ENCODE measurements around the gene SLC6A20.
A peak's percentile ranks its signal among the peaks of the same experiment; 100 is the strongest.
"Not testable (repeated sequence)": the region's sequence is repeated elsewhere in the genome, so short reads cannot be mapped to it uniquely, and the experiment has no call there.

SLC6A20 gene

DNA sequence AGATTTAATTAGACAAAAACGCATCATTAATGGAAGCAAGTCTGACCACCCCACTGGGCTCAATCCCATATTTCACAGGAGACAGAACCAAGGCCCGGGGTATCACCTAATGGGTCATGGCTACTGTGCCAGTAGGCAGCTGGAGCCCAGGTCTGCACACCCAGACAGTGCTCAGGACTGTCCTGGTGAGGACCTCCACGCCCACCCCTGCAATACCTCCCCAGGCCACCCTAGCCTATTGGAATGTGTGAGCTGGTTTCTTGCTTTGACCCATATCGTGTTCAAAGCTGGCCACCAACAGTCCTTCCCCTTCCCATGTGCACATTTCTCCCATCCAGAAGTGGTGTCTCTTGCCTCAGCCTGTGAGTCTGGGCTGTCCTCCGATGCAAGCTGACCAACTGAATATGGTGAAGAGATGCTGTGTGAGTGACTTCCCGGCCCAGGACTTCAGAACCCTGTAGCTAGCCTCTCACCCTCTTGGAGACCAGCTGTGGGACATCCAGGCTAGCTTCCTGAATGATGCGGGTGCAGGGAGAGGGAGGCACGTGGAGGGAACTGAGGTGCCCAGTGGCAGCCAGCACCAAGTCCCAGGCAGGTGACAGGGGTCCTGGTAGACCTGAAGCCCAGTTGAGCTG lies 19.1 kb downstream of the SLC6A20 start:
- DNase-seq, result no peak

DNA sequence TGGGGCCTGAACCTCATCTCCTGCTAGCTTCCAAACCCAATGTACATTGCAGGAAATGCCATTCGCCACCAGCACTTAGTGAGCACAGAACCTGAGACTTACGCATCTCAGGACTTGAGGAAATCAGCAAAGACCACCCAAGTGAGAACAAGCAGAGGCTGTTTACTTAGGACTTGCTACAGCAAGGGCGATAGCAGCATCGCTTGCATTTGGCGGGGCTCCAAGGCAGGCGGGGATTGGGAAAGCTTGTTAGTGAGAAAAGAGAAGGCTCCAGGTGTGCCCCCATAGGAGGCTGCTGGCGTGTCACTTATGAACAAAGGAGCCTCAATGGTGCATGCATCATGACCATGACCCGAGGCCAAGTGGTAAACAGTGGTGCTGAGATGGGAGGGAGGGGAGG lies 19.7 kb downstream of the SLC6A20 start:
- DNase-seq, result no peak

DNA sequence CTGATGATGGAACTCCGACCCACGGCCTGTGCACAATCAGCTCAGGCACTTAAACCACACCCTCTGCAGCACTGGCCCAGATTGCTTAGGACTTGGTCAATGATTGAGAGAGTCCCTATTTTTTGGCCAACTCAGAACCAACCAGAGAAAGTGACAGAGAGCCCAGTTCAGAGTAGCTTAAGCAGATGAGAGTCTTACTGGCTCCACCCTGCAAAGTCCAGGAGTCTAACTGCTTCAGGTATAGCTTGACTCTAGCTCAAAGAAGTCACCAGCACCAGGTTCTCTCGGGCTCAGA lies 20.1 kb downstream of the SLC6A20 start:
- no peak for DNase-seq

DNA sequence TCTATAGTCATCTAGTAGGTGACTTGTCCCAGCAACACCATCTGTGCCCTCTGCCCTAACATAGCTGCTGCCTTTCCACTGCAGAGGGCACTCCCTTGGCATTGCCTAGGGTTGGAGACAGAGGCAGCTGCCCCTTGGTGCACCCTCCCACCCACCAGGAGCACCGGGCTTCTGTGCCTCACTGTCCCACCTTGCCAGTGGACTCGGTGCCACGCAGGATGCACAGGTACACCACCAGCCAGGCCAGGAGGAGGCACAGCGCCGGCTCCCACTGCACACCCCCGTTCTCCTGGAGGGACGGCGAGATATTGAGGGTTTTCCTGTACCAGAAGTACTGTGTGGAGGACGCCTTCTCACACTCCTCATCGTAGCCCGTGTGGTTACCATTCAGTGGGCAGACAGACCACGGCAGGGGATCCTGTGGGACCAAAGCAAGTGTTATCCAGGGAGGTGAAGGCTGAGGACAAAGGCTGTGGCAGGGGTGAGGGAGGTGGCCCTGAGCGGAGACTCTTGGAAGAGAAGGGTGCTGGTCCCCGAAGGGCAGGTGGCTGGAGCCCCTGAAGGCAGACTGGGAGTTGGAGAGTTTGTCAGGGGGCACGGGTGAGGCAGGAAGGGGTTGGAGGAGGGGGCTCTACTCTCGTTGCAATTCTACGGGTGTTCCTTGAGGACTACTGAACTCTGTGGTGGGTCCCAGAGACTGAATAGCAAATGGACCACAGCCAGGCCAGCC lies 20.6 kb downstream of the SLC6A20 start:
- DNase-seq, result no peak

DNA sequence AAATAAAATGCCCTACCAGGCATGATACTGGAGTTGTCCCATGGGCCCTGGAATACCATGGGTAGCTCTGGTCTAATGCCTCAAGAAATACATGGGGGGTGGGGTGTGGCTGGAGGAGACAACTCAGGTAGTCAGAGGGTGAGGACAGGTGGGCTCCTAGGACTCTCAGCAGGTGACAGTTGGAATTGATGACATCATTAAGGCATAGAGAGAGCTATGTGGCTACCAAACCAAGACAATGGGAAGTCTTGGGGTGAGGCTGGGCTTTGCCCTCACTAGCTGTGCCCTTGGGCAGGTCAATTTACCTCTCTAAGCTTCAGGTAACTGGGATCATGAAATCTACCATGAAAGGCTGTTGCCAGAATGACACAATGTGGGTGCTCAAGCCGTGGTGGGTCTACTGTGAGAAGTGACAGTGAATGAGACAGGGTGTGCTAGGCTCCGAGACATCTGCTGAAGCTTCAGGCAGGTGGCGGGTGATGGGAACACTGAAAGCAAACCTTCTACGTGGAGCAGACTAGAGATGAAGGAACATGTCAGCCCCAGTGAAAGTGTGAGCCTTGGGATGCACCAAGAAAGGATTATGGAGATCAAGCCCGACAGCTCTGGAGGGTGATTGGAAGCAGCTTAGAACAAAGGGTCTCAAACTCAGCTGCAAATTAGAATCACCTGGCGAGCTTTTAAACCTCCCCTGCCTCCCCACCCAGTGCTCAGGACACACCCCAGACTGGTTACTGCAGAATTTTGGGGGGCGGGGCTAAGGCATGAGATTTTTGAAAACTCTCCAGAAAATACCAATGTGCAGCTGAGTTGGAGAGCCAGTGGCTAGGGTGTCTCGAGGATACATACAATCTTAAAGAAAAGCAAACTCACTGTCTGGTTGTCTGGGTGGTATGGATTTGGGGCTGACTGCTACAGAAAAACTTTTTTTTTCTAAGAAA lies 21.5 kb downstream of the SLC6A20 start:
- no peak for DNase-seq

DNA sequence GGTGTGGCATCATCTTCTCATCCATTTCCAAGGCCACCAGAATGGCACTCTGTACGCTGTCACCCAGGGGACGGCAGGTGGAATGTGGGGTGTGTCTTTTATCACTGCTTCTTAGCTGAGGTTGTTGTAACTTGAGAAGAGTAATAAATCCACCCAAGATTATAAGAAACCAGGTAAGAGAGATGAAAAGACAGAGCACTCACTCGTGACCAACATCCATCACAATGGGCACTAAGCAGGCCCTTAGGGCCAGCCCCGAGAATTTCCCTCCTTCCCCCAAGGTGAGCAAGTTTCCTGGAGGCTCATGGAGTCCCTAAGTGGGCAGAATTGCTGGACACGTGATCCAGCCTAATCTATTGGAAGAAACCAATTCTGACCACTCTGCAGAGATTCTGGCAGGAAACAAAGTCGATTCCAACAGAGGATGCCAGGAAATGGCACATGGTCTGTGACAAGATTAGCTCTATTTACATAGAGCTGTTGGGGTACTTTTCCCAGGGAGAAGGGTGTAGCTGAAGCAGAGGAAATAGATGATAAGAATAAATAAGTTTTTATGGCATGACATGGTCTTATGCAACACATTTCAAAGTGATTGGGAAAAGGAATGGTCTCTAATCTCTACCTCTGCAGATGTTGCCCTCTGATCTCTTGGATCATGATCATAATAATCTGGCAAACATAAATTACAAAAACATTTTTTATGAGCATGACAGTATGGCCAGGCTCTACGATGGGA lies 22.5 kb downstream of the SLC6A20 start:
- no peak for DNase-seq

DNA sequence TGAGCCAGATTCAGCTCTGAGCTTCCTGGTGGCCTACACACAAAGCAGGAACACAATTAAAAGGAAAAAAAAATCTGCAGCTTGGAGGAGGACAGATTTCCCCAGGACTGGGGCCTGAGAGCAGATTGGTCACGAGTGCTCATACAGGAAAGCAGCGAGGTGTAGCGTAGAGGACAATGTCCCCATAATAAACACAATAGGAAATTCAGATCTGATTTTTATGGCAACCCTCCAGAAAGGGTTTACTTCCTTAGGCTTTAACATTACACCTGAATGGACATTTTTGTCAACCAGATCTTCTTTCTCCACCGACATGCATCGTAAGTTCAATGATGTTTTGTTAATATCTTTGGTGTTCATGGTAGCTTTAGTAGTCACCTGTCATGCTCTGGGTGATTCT lies 23.3 kb downstream of the SLC6A20 start:
- DNase-seq, result no peak

DNA sequence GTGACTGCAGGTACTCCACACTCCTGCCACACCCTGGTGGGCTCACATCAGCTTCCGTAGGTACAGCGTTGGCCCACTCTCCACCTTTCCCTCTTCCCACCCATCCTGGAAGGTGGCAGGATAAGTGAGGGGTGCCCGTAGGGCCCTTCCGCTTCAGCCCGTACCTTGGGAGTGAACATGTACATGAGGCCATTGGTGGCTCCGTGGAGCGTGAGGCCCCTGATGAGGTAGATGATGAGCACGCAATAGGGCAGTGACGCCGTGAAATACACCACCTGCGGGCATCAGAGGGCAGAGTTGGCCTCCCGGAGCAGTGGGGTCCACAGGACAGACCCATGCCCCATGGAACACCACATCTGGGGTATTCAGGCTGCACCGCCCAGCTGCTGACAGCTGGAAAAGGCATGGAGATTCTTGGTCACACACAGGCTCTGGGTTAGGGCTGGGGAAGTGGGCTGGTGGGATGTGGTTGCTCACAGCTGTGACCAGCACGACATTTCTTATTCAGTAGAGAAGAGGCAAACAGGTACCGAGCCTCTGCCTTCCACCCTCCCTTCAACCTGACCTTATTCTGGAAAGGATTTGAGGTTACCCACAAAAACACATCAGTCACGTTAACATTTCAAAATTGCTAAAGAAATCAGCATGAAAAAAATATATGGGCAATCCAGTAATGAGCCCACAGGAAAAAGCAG lies 23.8 kb downstream of the SLC6A20 start:
- no peak for DNase-seq

DNA sequence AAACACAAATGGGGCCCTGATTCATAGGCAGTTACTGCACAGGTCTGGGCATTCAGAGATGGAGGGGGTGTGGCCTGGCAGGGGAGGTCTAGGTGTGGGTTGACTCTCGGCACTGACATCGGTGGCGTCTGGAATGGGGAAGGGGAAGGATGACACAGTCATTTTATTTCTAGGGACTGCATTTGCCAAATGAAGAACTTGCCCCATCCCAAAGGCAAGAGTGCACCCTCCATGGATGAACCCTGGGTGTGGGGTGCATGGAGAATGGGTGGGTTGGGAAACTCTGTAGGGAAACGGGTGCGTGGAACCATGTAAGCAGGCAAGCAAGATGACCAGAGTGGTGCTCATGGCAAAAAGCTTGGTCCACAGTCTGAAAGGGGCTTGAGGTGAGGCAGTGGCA lies 24.5 kb downstream of the SLC6A20 start:
- no peak for DNase-seq

DNA sequence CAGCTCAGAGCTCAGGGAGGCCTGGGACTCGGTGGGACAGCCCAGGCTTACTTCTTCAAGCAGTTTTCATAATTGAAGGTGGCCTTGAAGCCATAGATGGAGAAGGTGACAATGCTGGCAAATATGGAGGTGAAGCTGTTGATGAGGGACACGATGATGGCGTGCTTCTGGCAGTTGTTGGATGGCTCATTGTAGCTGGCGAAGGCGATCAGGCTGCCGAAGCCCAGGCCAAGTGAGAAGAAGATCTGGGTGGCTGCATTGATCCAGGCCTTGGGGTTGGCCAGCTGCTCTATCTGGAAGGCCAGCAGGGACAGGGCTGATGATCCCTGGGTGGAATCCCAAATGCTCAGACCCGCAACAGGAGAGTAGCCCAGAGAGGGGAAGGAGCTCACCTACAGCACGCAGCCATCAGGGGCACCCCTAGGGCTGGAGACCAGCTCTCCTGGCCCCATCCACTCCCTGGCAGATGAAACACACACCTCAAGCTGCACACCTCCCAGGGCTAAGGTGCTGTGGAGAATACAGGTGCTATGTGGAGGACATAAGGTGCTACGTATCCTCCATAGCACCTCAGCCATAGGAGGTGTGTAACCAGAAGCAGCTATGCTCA lies 25.1 kb downstream of the SLC6A20 start:
- no peak for DNase-seq

DNA sequence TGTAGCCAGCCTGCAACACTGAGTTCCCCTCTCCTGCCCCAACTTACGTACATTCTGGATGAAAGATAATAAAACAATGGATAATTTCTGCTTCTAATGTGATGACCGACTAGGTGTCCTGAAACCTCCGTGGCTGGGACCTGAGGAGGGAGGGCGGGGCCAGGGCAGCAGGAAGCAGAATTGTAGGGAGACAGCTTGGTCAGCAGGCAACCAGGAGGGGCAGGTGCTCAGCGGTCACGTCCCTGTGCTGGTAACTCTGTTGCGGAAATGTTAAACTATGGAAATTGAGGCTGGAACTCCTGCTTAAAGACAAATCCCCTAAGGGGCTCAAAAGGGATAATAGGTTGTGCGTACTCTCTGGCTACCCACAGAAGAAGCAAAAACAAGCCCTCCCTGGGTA lies 30.4 kb downstream of the SLC6A20 start:
- DNase-seq, result no peak

DNA sequence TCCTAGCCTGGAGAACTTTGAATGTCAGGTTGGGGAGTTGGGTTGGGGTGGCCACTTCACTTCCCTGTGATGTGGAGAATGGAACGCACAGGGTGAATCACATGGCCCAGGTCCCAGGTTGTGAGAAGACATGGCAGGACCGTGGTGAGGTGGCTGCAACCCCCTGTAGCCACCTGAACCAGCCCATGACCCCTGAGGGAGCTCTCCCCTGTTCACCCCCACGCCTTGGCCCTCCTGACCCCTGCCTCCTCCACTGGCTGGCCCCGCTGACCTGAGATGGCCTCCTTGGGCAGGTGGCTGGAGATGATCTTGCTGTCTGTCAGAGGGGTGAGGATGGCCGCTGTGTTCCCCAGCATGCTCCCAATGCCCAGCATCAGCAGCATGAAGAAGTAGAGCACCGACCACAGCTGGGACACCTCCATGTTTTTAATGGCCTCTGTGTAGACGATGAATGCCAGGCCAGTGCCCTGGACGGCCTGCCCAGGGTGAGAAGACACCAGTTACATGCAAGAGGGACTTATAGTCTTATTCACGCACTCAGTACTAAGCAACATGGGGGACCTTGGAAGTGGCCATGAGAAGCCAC lies 31.0 kb downstream of the SLC6A20 start:
- no peak for DNase-seq

DNA sequence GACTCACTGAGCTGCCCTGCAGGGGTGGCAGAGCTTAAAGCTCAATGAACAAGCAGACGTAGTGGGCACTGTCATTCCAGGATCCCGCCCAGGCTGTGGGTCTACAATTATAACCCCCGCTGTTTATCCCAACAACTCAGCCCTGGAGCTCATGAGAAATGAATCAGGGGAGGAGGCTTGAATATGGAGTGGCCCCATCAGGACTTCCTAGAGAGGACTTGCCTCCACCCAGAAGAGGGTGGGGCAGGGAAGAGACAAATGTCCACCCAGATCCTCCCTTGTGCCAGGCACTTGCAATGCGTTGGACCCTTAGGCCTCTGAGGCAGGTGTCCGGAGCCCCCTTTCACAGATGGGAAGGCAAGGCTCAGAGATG lies 33.0 kb downstream of the SLC6A20 start:
- no peak for DNase-seq

DNA sequence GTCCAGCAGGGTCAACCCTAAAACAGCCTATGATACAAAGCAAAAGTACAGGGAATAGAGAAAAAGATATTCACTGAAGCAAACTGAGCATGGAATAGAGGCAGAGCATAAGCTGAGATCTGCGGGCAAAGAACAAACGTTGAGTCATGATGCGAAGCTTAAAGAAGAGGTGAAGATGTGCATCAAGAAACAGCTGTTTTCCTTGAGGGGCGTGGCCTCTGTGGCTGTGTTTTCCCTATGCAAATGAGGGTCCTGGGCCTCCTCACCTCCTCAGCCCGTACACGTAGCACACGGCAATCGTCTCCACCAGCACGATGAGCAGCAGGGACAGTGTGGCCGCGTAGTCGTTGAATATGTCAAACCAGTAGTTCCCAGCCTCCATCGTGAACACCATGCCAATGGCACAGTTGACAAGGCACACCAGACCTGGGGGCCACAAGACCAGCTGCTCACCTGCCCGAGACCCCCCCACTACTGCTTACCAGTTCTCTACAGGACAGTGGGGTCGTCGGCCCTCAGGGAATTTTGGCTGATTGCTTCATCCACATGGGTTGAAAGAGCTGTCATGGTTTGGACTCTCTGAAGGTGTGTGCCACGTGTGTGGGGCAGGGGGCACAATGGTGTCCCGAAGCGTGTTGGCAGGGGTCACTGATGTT lies 33.6 kb downstream of the SLC6A20 start:
- no peak for DNase-seq

DNA sequence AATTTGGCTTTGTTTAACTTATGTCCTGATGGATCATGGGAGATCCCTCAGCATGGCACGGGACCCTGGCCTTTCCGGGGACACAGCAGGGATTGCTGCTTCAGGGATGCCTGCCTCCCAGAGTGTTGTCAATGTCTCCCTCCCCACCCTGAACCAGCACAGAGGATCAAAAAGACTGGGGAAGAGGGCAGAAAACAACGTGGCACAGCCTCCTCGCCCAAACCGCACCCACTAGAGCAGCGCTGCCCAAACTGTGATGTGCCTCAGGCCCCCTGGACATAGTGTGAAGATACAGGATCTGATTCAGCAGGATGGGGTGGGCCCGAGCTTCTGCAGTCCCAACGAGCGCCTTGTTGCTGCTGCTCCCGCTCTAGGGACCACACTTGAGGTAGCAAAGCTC lies 34.5 kb downstream of the SLC6A20 start:
- DNase-seq, result no peak

DNA sequence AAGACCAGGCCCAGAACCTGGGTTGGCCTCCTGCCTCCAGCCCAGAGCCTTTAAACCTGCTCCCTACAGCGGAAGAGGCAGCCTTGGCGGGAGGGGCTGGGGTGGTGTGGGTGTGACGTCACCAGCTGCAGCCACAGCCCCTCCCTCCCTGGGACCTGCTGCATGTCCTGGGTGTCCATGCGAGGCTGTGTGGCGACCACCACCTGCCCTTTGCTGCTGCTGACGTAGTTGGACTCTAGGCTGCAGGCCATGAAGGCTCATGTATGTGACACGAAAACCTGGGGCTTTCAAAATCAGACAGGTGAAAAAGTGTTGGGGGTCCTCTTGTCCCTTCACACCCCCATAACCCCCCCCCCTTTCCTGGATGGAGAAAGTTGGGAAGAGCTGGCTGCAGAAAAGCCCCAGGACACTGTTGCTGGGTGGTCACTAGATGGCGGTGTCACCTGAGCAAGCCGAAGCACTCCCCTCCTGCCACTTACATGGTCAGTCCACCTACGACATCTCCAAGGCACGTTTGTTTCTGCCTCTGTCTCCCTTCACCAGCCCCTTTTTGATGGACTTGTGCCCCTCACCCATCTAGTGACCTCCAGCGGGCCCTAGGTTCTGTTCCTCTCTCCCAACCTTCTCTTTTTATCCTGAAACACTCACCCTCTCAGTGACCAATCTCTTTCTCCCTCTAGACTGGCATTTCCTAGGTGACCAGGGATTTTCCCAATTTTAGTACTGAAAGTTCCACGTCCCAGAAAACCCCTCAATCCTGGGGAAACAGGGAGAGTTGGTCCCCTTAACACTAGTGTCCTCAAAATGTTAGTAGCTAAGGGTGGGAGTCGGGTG lies 35.2 kb downstream of the SLC6A20 start:
- DNase-seq, result peak; percentile 60

DNA sequence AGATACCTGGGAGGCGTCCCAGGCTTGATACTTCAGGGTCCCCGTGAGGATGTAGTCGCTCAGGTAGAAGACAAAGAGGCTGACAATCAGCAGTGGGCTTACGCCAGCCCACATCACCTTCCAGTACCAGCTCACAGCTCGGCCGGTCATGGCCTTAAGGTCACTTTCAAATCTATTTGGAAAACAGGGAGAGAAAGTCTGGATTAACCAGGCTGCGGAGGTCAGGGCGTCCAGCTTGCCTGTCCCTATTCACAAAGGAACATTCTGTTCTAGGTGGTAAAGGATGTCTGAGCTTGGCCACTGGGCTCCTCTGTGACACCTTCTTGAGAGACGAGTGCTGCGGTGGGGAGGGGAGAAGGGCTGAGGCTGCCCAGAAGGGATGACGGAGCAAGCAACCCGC lies 36.5 kb downstream of the SLC6A20 start:
- DNase-seq, result no peak

DNA sequence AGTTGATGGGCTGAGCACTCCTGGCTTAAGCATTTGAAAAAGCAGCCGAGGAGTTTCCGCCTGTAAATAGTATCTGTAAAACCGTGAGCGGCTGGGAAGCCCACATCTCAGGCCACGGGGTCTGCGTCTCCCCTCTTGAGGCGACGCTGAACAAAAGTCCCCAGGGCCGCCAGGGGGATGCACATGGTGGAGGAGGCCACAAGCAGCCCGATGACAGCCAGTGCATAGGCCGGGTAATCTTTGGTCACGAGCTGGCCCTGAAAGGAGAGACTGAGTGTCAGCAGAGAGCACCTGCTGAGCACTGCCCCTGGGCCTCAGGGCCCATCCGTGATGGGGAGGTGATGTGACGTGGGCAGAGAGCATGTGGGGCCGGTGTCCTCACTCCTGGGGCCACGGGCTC lies 37.5 kb downstream of the SLC6A20 start:
- DNase-seq, result no peak

DNA sequence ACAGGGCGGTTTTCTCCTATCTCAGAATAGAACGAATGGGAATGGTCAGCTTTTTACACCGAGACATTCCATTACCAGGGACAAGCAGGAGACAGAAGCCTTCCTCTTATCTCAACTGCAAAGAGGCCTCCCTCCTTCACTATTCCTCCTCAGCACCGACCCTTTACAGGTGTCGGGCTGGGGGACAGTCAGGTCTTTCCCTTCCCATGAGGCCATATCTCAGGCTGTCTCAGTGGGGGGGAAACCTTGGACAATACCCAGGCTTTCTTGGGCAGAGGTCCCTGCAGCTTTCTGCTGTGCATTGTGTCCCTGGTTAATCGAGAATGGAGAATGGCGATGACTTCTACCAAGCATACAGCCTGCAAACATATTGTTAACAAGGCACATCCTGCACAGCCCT lies 39.2 kb downstream of the SLC6A20 start:
- not testable (repeated sequence) for DNase-seq

DNA sequence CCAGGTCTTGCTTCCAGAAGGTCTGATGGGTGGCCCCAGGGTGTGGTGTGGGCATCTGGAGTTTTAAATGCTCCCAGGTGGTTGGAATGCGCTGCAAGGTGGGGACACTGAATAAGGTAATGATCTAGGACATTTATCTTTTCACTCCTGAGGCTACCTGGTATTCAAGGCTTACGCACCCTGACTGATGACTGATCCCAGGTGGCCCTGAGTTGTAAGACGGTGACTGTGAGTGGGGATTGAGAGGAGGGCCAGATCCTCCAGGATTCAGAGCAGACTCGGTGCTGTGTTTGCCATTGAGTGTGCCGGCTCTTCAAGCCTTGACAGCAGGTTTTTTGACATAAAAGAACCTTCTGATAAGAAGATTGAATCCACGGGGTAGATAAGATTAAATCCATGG lies 40.3 kb downstream of the SLC6A20 start:
- no peak for DNase-seq

Data from fibroblast of skin of scalp (primary cell).